ENCODE data around the gene CCDC40. TPM values are rescaled to one million over a fixed set of nuclear protein-coding genes. Genes with fewer than 3 reads are reported as not detected.

The CCDC40 gene
- total and polyA plus RNA-seq, 10 of the 15 experiments (the other 5 are each of a cell fraction or from before 2014, with no cell fraction given) = 0.06 to 0.10 TPM; not detected in 8

- intact Hi-C loops (cut with micrococcal nuclease; ENCODE audit: unreplicated experiment) (no loop called here), in situ Hi-C loops (cut with MboI) (no loop called here)
- H4K20me1 ChIP-seq (ENCODE audit: control insufficient read depth, insufficient read depth) = no peaks in the 10 kb centered on the region; the same call in 1 of the 2 replicates
- no peak overlapping the region for H2AFZ ChIP-seq (ENCODE audit: control insufficient read depth, low read depth, low read length)
- WGBS (ENCODE audit: insufficient coverage, insufficient replicate concordance, low lambda C conversion rate, missing lambda C conversion rate) = 36% methylated on average over 7 of the region's 7 CpGs
- ChIA-PET POLR2A (no interaction called here), CTCF (no interaction called here), SMC1A (ENCODE audit: uncharacterized antibody, unreplicated experiment) (no interaction called here), RAD21 (ENCODE audit: unreplicated experiment) (no interaction called here)
- no peak for TF ChIP-seq ZBTB33 (IDR thresholded peaks at IDR 0.05)
- TF ChIP-seq POU2F2 (IDR thresholded peaks at IDR 0.05; ENCODE audit: borderline replicate concordance, low read depth, low read length) = no peak
- TF ChIP-seq HDAC2 (IDR thresholded peaks at IDR 0.05) = no peak
- no peak for TF ChIP-seq IKZF2 (IDR thresholded peaks at IDR 0.05)
- no peak for TF ChIP-seq ZBTB4 (CRISPR knock-in tag; IDR thresholded peaks at IDR 0.05)
- no peak for TF ChIP-seq KDM1A (IDR thresholded peaks at IDR 0.05; ENCODE audit: borderline replicate concordance)
- no peak for TF ChIP-seq NRF1 (conservative IDR thresholded peaks at IDR 0.05; ENCODE audit: low read depth, low read length)
- no peak for TF ChIP-seq PRDM15 (CRISPR knock-in tag; IDR thresholded peaks at IDR 0.05)
- TF ChIP-seq RBBP5 (conservative IDR thresholded peaks at IDR 0.05) = no peak
- no peak for TF ChIP-seq EZH2 (IDR thresholded peaks at IDR 0.05; ENCODE audit: borderline replicate concordance, control insufficient read depth, low read depth, low read length)
- TF ChIP-seq YBX1 (IDR thresholded peaks at IDR 0.05) = no peak
- no peak for TF ChIP-seq SMARCA5 (IDR thresholded peaks at IDR 0.05)
- no peak for TF ChIP-seq ZNF24 (IDR thresholded peaks at IDR 0.05)
- H3K27ac ChIP-seq (ENCODE audit: control insufficient read depth, insufficient read depth) = no peak overlapping the region
- no TSS peak for BruUV-seq (replicated peaks)
- H3K4me2 ChIP-seq (ENCODE audit: control insufficient read depth, insufficient read depth) = no peak overlapping the region
- no peaks in the 10 kb centered on the region for H3K36me3 ChIP-seq (ENCODE audit: control insufficient read depth in 2 of 2, insufficient read depth in 2 of 2, low read length in 1 of 2)
- FAIRE-seq = no peak
- H3K9me3 ChIP-seq (replicated peaks; ENCODE audit: control insufficient read depth, insufficient read depth, low read length) = no peaks in the 10 kb centered on the region; the same call in 2 of the 3 replicates
- H3K4me1 ChIP-seq (ENCODE audit: control insufficient read depth, insufficient read depth, low read length) = no peaks in the 10 kb centered on the region
- DNase-seq (ENCODE audit: low read depth, low spot score) = no peak
- no peak overlapping the region for H3K4me3 ChIP-seq
- ATAC-seq = no peak
- peaks cover 0 to 3% of the 10 kb centered on the region in 2 experiments; a peak in 2 of 4 replicates for H3K27me3 ChIP-seq (replicated peaks in 1 of 2; ENCODE audit: control insufficient read depth in 2 of 2, insufficient read depth in 2 of 2, low read length in 1 of 2)
- no peaks in the 10 kb centered on the region for H3K79me2 ChIP-seq (ENCODE audit: control insufficient read depth, insufficient read depth, low read length)
- H3K9ac ChIP-seq (ENCODE audit: control insufficient read depth, insufficient read depth, low read length) = no peak overlapping the region
These were observed 78.3 kb downstream of the CCDC40 start for GRCh38 chr17:80114758-80115157.
